Stimulated activated CD8-positive, alpha-beta memory T cell treated with anti-CD3 and anti-CD28 coated beads, Interleukin-4, amount 100 ng/mL, for 1 hour (primary cell): ENCODE results near the gene PCNX4.
"Not testable (repeated sequence)": the region's sequence is repeated elsewhere in the genome, so short reads cannot be mapped to it uniquely, and the experiment has no call there.

Experiments used
- DNase-seq, 2 donors: peaks; one replicate each; pipeline ENCODE4 v3.0.0-alpha.2; 2020; ENCODE audit warnings: low read depth in 2 of 2, low spot score in 1 of 2

The PCNX4 gene

DNA sequence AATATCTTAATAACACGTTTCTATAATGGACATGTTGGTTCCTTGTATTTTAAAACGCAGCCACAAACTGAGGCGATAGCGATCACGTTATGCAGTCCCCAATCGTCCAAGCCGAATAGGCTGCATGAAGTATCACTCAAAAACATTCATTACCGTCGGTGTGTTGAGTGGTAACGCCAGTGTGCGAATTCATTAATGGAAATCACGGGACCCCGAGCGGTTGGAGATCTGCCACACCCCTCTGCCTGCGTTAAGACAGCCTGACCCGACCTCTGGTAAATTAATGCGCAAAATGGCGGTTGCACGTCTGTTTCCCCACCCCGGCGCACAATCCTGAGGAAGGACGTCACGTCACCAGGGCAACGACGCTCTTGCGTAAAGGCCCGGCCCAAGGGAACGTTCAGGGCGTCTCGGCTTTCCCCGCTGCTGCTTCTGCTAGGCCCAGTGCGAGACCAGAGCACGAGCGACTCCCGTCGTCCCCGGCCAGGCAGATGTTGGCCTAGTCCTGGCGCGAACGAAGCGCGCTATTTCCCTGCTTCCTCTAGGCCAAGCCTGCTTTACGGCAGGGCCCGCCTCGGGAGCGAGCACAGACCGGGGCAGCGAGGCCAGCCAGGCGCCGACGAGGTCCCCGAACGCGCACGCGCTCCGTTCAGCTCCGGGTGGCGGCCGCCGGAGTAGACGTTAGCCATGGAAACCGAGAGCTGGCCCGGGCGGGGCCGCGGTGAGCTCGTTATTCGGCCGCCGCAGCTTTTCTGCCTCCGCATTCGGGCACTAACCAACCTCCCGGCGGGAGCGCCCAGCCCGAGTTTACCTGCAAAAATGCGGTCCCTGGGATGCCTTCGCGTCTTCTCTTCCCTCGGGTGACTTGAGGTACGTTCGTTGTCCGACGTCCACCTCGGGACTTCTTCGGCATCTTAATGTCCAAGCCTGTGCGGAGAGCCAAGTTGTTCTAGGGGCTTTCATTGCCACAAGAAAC is at the start of gene PCNX4:
Gene PCNX4, plus strand, starts transcription at position 374 of the 976 bp plus-strand sequence. CDS start 15,716 bp downstream, outside the sequence.
- DNase-seq = peak; percentile 88 to 91

DNA sequence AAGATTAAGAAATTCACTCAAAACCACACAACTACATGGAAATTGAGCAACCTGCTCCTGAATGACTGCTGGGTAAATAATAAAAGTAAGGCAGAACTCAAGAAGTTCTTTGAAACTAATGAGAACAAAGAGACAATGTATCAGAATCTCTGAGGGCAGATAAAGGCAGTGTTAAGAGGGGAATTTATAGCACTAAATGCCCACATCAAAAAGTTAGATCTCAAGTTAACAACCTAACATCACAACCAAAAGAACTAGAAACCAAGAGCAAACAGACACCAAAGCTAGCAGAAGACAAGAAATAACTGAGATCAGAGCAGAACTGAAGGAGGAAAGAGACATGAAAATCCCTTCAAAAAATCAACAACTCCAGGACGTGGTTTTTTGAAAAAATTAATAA is 43.7 kb upstream of the PCNX4 start:
- not testable (repeated sequence) for DNase-seq

DNA sequence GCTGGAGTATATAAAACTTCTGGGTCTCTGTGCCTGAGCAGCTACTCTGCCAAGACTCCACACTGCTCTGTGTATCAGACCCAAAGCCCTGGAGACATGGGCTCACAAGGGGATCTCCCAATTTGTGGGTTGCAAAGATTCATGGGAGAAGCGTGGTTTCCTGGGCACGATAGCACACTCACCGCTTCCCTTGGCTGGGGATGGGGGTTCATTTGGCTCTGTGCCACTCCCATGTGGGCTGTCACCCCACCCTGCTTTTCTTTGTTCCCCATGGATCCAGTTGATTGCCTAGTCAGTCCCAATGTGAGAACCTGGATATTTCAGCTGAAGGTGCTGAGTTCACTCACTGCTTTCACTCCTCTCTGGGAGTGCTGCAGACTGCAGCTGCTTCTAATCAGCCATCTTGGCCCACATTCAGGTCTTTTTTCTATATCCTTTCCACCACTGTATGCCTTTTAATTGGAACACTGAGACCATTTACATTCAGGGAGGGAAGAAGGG is 40.0 kb upstream of the PCNX4 start:
- no peak for DNase-seq

DNA sequence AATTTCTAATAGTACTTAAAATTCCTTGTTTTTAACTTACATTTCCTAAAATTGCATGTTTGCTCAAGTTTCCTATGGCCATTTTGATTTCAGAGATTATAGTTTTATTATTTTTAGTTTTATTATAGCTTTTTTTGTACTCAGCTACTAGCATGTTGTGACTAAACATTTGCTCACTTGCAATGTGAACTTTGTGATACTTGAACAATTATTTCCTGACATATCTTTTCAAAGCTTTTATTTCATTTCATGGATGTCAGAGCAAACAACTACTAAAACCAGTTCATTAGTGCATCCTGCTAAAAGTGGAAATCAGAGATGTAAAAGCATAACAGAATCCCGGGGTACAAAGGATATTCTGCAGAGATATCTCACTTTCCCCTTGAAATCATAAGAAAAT is 33.6 kb upstream of the PCNX4 start:
- DNase-seq = no peak

DNA sequence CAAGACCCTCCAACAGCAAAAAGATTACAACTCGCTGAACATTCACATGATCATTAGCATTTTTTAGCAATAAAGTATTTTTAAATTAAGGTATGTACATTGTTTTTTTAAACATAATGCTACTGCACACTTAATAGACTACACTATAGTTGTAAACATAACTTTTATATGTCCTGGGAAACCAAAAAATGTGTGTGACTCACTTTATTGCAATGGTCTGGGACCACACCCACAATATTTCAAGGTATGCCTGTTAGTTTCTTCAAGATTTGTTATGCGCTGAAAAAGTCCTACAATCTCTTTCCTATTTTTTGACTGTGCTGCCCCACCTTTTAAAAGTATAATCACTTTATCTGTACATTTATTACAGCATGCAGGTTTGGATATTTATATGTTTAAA is 30.4 kb upstream of the PCNX4 start:
- DNase-seq = no peak

DNA sequence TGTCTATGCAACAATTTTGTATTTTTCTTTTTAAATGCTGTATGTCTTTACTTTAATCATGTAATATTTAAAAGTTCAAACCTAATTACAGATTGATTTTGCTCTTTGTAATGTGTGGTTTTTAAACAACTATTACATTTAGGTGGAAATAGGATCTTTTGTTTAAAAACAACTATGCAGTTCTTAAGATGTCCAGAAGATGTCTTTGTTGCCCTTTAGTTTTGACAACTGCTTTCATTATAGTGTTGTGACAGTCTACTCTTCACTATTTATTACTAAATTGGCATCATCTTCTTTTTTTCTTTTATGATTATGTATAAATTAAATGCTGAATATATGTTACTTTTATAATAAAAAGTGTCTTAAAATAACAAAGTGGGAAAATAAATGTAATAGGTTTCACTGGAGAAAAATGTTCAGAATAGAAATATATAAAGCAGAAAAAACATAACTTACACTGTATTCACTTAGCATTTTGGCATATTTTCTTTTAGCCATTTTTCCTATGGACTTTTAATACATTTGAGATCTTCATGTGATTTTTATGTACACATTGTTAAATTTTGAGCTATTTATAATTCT is 27.1 kb upstream of the PCNX4 start:
- no peak for DNase-seq

DNA sequence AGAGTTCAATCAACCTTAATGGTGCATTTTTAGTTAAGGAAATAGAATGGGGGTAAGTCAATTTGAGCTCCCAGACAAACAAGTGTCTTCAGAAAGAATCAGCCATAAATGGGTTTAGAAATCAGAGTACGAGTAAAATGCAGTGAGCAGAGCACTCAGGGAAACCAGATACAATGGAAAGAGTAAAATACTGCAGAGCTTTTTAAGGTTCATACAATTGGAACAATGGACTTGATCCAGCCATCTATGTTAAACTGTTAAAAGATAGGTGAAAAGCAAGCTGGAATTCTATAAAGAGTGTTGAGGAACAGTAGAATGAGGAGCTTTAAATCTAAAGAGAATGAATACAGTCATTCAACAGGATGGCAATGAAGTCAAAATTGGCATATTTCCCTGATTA is 23.8 kb upstream of the PCNX4 start:
- no peak for DNase-seq

DNA sequence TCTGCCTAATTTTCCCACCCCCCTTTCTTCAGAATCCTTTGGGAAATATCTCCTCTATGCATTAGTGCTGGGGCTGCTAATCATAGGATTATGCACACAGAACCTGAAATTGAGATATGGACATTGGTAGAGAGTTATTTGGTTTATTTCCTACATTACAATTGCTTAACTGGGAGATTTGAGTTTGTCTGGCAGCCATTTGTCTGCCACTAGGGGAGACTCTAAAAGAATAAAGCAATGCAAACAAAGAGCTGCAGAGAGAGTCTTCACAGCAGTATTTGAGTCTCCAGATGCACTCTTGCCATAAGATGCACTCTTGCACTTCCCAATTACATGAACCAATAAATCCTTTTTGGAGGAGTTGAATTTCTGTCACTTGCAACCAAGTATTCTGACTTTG is 12.0 kb upstream of the PCNX4 start:
- DNase-seq = no peak

DNA sequence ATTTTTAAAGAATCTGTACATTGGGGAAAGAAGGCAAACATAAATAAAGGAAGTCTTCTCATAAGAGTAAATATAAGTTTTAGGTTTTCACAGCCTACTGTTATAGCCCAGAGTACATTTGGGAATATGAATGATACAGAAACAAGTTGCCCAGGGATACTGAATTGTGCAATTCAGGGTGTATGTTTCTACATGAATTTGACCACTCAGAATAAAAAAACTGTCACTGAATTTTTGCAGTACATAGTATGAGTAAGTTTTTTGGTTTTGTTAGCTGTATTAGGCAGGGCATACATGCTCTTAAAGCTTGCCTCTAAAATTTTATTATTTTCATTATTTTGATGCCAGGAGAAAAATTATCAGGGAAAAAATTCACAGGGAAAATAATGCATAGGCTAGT is 6.6 kb upstream of the PCNX4 start:
- DNase-seq = no peak

DNA sequence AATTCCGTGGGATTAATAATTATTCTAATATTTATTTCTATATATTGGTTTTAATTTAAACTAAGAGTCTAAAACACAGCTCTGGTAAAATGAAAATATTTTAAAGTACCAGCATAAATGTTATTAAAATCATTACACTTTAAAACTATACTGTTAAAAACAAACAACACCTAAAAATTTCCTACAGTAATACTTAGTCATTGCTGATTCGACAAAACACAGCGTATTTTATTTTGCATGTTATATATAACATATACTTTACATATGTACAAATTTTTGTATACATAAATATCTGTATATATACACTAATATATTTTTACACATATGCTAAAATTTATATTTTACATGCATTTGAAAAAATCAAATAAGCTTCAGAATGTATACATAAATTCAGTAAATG is 6.0 kb upstream of the PCNX4 start:
- no peak for DNase-seq

DNA sequence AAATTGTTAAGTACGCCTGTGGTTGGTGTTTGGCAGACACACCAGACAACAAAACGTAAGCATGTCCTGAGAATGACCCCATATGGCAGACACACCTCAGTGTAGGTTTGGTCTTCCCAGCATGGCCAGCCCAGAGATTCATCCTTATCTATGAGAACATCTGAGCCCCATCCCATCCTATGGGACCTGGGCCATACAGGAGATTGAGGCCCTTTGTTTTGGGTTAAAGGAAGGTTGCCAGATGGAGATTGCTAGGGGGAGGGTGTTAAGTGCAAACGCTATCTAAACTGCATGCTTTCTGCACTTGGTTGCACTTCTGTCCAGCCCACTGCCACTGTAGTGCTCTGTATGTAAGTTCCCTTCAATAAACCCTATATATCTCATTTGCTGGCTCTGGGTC is 4.1 kb upstream of the PCNX4 start:
- no peak for DNase-seq

DNA sequence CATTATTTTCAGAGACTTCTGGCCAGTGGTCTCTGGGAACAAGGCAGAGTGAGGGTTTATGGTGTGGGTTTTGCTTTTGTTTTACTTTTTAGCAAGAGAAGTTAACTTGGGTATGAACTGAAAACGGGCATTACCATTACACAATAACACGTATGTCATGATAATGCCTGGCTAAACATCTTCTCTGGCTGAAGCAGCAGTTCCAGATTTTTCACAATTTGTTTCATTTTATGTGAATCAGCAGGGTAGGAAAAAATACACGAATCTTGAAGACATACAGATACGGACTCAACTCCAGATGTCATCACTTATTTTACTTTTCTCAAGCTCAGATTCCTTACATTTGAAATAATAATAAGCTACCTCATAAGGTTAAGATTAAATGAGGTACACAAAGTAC is 2.5 kb upstream of the PCNX4 start:
- no peak for DNase-seq

DNA sequence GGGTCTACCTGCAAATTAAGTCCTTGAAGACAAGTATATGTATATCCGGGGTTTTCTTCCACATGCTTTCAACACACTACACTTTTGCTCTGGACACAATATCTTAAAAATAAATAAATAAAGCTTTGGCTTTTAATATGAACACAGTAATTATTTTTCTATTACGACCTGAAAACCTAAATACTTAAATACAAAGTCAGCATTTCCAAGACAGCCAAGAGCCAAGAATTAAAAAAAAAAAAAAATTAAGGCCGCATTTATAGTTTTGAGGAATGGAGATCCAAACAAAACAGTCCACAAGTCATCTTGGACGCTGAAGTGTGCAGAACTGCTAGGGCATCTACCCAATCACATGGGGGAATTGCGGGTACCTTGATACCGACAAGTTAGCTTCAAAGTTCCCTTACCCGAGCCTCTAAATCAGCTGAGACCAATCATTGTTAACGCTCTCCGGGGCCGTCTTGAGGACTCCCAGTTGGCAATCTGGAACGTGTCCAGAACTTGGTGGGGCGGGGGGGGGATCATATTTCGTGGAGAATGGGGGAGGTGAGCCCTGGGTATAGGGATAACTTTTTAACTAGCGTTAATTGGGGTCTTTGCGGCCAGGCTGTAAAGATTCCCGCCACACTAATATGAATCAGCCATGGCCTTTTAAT is 731 bp upstream of the PCNX4 start:
- DNase-seq = no peak

DNA sequence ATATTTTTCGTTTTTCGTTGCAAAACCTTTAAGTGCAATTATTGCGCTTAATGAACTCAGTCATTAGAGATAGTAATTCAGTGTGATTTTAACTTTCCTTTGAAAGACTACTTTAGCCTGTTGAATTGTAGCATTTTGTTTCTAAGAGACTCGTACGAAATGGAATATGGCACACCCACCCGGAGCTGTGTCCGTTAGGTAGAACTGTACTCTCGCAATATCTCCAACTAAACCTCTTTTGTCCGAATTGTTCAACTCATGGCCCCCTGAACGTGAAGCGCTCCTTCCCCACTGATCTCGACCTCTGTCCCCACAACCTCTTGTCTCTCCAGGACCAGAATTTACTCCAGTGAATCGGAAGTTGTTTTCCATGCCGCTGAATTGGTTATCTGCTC is 800 bp downstream of the PCNX4 start:
- no peak for DNase-seq

DNA sequence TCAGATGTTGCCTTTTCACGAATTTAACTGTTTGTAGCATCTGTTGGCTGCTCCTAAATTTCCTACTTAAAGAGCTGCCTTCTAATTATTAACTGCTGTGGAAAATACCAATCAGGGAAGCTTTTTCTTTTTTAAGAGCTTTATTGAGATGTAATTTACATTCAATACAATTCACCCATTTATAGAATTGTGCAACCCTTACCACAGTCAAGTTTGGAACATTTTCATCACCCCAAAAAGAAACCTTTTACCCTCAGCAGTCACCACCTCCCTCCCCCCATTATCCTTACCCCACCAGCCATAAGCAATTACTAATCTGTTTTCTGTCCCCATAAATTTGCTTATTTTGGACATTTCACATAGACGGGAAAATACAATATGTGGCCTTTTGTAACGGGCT is 1.4 kb downstream of the PCNX4 start:
- no peak for DNase-seq

DNA sequence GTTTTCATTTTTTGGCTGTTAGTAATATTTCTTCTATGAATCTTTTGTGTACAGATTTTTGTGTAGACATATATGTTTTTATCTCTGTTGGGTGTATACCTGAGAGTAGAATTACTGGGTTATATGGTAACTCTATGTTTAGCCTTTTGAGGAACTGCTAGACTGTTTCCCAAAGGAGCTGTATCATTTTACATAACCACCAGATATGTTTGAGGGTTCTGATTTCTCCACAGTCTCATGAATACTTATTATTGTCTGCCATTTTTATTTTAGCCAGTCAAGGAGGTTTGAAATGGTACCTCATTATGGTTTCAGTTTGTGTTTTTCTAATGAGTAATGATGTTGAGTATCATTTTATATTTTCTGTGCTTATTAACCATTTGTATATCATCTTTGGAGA is 1.9 kb downstream of the PCNX4 start:
- DNase-seq = no peak

DNA sequence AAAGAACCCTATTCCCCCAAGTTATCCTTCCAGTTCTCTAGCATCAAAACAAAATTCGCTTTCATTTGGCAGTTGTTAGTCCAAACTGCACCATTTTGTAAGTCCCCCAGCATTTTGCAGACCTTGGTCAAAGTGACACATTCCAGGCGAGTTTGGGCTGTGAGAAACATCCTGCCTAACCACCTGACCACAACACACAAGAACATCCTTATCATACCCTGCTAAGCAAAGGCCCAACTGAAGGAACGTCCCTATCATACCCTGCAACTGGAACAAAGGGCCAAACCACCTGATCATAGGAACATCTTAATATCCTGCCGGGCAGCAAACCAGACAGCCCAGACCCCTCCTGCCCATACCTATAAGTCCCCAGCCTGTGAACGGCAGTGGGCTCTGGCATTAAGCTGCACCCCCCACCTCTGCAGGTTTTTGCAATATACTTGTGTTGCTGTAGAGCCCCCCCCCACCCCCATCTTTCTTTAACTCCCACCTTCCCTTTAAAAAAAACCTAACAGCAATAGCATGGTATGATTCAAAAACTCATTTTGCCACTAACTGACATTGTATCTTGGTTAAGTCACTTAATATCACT is 2.7 kb downstream of the PCNX4 start:
- no peak for DNase-seq

DNA sequence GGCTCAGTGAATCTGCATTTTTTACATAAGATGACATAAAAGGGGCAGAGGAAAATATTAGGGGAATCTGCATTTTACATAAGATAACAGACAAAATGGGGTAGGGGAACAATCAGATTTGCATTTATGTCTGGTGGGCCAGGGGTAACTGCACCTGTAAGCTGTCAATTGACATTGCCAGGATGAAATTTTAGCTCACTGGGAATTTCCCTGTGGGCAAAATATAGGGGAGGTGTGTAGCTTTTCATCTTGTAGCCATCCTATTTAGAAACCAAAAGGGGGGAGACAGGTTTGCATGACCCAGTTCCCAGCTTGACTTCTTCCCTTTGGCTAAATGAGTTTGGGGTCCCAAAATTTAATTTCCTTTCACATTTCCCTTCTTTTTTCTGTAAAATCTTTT is 3.5 kb downstream of the PCNX4 start:
- DNase-seq = no peak

DNA sequence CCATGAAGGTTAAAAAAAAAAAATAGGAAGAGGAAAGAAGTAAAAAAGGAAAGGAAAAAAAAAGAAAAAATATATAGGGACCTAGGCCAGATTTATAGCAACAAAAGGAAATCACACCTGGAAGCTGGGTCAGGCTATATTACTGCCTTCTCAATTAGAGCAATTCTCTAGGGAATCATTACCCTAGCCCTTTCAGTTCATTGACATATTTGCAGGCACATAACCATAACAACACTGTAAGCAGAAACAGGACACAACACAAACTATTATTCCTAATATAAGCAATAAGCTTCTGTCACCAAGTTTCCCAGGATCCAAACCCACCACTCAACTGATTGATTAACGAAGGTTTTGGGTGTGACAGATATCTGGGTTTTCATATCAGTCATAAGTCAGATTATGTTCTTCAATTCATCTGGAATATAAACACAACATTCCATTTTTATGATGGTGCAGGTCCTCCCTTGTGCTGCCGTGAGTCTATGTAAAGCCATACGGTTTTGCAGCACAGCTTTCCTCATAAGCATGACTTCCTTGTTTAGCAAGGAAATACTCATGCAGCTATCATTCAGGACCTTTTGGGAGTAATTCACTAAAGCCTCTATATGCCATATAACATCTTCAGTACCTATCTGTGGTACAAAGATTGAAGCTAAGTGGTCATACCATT is 4.2 kb downstream of the PCNX4 start:
- DNase-seq = no peak

DNA sequence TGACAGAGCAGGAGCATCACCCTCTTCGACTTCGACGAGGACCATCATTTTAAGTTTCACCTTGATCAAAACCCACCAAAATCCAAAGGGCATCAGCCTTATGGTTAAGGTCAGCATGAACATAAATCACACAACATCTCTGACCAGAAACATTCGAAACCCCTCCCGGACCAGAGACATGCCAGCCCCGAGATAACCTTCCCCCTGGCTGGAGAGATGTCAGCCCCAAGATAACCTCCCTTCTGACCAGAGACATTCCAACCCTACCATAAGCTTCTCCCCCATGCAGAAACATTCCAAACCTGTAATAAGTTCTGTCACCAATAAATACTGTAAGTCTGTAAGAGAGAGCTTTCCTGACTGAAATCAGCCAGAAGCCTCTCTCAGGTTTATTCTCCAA is 6.3 kb downstream of the PCNX4 start:
- no peak for DNase-seq

DNA sequence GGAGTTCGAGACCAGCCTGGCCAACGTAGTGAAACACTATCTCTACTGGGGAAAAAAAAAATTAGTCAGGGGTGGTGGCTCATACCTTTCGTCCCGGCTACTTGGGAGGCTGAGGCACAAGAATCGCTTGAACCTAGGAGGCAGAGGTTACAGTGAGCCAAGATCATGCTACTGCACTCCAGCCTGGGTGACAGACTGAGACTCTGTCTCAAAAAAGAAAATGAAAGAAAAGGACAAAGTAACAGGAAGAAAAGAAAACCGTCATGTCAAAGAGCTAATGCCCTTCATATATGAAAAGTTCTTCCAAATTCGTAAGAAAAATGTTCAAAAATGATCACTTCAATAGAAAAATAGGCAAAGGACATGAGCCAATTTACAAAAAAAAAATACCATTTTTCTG is 8.1 kb downstream of the PCNX4 start:
- DNase-seq = not testable (repeated sequence)
